Measurements from ENCODE around the gene ANKS1A.

ANKS1A gene

DNA sequence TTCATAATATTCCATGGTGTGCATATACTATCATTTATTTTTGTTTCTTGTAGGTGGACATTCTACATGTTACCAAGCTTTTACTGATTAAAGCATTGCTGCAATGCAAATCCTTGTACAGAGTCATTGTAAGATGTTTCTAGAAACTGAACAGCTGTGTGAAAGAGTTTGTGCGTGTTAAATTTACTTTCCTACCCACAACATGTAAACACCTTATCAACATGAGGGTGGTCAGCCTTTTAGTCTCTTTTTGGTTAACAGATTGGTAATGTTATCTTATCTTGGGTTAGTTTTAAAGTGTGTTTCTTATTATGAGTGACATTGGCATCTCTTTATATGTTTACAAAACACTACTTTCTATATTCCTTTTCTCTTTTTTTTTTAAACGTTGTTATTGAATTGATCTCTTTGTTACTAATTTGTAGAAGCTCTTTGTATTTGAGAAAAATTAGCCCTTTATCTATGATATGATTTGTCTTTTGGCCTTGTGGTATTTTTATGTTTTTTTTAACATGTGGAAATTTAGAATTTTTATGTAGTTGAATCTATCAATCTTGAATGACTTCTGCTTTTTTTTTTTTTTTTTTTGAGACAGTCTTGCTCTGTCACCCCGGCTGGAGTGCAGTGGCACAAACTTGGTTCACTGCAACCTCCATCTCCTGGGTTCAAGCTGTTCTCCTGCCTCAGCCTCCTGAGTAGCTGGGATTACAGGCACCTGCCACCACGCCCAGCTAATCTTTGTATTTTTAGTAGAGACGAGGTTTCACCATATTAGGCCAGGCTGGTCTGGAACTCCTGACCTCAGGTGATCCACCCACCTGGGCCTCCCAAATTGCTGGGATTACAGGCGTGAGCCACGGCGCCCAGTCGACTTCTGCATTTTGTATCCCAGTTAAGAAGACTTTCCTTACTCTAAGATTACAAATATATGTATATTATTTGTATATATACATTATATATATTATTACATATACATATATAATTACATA is 140.0 kb downstream of the ANKS1A start:
- no peak for TF ChIP-seq CTCF (IDR thresholded peaks at IDR 0.05; ENCODE audit: insufficient read depth, low read depth, low read length, missing control alignments)
- no peak for DNase-seq (ENCODE audit: low read depth)

DNA sequence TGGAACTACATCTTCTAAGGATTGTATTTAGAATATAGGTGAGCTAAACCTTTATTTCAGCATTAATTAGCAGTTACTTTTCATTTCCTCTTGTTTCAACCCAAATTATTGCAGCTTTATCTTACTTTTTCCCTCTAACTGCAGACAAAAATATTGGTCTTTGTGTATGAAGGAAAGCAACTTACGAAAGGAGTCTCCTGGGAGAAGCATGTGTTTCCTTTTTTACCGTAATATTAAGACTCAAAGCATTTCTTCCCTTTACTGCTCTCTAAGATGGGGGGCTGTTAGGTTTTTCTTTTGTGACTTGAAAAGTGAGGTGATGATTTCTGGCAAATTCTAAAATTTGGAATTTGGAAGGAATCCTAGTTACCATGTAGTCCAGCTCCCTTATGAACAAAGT is 141.0 kb downstream of the ANKS1A start:
- H3K4me3 ChIP-seq (ENCODE audit: low read depth, low read length): no peak overlapping the region
- DNase-seq (ENCODE audit: low read depth): no peak
- TF ChIP-seq CTCF (IDR thresholded peaks at IDR 0.05; ENCODE audit: insufficient read depth, low read depth, low read length, missing control alignments): no peak

More for the DNA sequence above, 140.0 kb downstream of the ANKS1A start:
- H3K4me3 ChIP-seq (ENCODE audit: low read depth, low read length): no peak overlapping the region

DNA sequence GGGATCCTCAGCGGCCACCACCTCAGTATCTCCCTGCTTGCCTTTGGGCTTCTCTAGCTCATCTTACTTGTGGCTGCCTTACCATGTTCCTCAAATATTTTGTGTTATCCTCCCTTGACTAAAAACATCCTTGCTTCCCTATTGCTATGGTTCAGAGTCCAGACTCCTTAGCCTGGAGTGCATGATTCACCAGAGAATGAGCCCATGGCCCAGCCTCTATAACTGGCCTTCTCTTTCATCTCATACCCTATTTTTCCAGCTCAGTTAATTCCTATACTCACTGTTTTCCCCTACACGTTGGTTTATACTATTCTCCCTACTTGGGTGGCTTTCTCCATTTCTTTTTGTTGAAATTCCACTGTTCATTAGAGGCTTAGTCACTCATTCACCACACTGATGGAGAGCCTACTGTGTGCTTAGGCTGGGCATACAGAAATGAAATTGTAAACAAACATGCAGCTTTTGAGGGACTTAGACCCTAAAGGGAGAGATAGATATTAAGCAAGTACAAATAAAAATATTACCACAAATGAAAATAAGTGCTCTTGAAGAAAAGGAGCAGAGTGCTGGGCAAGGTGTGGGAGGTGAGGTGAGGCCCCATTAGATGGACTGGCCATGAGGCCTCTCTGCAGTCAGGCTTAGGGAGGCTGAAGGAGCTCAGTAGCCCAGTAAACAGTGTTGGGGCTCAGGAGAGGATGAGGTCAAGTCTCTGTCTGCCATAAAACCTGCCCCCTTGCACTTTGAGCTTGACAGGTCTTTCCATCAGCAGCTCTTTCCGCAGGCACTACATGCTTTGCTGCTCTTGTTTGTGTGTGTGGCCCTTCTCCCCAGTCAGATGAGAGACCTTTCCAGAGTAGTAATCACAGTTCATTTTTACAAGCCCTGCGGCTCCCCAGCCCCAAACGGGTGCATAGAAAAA is 142.8 kb downstream of the ANKS1A start:
- no peak for TF ChIP-seq CTCF (IDR thresholded peaks at IDR 0.05; ENCODE audit: insufficient read depth, low read depth, low read length, missing control alignments)
- no peak overlapping the region for H3K4me3 ChIP-seq (ENCODE audit: low read depth, low read length)
- DNase-seq (ENCODE audit: low read depth): no peak

GRCh38 chr6:35033683-35034082 is 144.6 kb downstream of the ANKS1A start:
- H3K4me3 ChIP-seq (ENCODE audit: low read depth, low read length): no peak overlapping the region
- DNase-seq (ENCODE audit: low read depth): no peak
- no peak for TF ChIP-seq CTCF (IDR thresholded peaks at IDR 0.05; ENCODE audit: insufficient read depth, low read depth, low read length, missing control alignments)

- DNase-seq (ENCODE audit: low read depth): no peak
- no peak overlapping the region for H3K4me3 ChIP-seq (ENCODE audit: low read depth, low read length)
- TF ChIP-seq CTCF (IDR thresholded peaks at IDR 0.05; ENCODE audit: insufficient read depth, low read depth, low read length, missing control alignments): no peak
These were observed 145.5 kb downstream of the ANKS1A start for GRCh38 chr6:35034411-35035191.

DNA sequence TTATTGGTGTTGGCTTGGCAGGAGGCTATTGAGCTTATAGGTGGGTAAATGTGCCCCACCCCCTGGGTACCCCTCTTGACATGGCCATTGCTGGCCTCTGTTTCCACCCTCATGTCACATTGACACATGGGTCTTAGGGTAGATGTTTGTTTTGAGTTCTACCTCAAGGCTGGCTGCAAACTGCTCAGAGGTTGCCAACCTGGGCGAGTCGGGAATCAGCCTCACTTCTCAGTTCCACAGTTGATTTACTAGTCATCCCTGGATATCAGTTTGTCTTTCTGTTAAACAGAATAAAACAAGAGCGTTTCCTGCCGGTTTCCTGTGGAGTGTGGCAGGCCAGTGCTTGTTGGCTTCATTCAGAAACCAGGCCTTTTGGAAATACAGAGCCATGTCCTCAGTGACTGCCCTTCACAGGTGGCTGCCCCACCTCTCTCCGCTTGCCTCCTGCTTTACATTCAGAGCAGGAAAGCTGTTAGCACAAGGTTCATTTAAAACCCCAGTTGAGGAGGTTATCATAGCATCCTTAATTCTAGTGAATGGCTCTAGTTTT is 146.5 kb downstream of the ANKS1A start:
- no peak for DNase-seq (ENCODE audit: low read depth)
- H3K4me3 ChIP-seq (ENCODE audit: low read depth, low read length): no peak overlapping the region
- TF ChIP-seq CTCF (IDR thresholded peaks at IDR 0.05; ENCODE audit: insufficient read depth, low read depth, low read length, missing control alignments): no peak
